ENCODE measurements around the gene PALLD.

DNA sequence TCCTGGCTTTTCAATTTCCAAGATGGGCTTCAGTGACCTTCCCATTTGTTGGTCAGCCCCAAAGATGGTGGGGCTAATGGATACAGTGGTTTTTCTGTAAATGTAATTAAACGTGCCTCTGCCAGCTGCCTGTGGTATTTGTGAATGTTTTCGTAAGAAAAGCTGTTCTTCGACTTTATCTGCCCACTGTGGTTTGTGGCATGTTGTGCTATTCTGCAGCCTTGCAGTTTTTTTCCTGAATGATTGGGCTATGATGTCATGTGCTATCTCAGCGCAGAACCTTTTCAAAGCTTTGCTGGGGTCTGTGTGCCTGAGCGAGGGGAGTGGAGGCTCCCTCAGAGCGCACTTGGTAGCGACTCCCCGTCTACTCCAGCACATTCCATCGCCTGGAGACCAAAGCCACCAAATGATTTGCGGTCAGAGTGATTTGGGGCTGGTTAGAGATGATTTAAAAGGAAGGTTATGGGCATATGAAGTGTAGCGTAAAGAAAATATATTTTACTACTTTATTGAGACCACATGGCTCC, 137.5 kb downstream of the PALLD start:
- TF ChIP-seq POLR2AphosphoS5 (IDR thresholded peaks at IDR 0.05) = peak in 1 of 4 donors; percentile 28
- TF ChIP-seq, protein P1, sequence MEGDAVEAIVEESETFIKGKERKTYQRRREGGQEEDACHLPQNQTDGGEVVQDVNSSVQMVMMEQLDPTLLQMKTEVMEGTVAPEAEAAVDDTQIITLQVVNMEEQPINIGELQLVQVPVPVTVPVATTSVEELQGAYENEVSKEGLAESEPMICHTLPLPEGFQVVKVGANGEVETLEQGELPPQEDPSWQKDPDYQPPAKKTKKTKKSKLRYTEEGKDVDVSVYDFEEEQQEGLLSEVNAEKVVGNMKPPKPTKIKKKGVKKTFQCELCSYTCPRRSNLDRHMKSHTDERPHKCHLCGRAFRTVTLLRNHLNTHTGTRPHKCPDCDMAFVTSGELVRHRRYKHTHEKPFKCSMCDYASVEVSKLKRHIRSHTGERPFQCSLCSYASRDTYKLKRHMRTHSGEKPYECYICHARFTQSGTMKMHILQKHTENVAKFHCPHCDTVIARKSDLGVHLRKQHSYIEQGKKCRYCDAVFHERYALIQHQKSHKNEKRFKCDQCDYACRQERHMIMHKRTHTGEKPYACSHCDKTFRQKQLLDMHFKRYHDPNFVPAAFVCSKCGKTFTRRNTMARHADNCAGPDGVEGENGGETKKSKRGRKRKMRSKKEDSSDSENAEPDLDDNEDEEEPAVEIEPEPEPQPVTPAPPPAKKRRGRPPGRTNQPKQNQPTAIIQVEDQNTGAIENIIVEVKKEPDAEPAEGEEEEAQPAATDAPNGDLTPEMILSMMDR (IDR thresholded peaks at IDR 0.05) = no peak

Data from sigmoid colon (tissue), 4 donors.